NCI-H748 (cell line): ENCODE measurements around the gene CPA4.

Experiments used
- DNase-seq: peaks from one replicate; lab custom pipeline; 2025; ENCODE audit not compliant: unreplicated experiment; lab: John Stamatoyannopoulos, UW

Gene CPA4

DNA sequence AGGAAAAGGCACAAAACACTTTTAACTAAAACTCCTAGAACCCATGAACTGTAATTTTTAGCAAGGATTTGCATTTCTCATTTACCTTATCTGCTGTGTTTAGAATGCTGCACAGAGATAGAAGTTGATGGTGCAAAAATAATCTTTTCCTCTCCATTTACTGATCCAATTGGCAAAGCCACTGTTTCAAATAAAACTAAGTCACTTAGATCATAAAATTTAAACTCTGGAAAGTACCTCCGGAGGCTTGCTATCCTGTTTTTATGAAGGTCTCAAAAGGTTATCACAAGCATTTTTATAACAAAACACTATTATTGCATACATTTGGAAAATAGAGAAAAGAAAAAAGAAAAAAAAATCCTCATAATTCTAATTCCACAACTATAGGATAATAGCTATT, 18.7 kb upstream of the CPA4 start:
- no peak for DNase-seq

GRCh38 chr7:130274983-130275591, 17.9 kb upstream of the CPA4 start:
- peak; percentile 78 for DNase-seq

DNA sequence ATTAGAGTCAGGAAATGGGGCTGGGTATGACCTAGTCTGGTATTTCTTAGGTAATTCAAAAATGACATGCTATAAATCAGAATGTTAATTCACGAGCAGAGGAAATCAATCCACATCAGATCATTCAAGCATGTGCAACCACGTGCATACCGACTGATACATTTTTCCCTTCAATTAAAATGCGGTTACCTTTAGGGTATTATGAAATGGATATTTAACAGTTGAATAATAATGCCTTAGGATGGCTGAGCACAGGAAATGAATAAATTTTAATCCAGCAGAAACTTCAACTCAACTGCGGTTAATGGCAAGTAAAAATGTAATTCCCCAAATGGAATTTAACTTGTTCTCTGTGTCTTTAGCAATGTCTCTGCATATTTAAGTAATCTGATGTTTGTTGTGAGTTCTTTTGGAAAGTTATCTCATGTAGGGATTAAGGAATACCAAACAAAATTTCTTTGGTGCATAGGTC, 17.1 kb upstream of the CPA4 start:
- DNase-seq = peak; percentile 30

GRCh38 chr7:130276796-130277762, 15.9 kb upstream of the CPA4 start:
- DNase-seq = peak; percentile 32

DNA sequence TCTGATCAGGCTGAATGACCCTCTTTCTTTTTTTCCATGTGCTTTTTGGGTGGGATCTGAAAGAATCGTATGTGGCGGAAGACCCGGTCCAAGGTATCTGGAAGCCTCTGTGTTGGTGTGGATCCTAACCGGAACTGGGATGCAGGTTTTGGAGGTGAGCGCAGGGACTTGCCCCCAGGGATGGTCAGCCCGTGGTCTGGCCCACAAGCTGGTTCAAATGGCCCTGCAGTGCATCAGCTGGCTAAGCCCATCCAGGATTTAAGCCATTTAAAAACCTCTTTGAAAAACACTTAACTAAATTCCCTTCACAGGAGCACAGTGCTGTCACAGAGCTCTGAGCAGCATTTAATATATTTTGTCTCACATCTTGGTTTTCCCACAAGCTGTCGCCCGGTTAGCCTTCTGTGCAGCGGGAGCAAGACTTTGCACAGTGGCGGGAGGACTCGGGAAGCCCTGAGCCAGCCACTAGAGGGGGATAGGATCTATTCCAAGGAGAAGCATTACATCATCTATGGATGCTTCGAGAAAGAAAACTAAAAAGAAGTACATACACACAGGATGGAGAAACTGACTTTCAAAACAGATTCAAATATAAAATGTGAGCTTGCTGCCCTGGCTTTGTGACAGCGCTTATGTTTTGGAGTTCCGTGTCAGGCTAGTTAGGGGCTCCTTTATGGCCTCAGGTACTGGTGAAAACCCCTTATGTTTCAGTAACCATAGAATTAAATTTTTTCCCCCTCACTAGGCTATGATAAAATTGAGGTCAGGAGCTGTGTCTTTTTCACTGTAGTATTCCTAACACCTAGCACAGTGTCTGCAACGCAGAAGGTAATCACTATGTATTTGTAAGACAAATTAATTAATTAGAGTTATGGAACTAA, 15.0 kb upstream of the CPA4 start:
- DNase-seq = peak; percentile 77

- no peak for DNase-seq
These were observed 14.1 kb upstream of the CPA4 start for GRCh38 chr7:130278860-130279259.

DNA sequence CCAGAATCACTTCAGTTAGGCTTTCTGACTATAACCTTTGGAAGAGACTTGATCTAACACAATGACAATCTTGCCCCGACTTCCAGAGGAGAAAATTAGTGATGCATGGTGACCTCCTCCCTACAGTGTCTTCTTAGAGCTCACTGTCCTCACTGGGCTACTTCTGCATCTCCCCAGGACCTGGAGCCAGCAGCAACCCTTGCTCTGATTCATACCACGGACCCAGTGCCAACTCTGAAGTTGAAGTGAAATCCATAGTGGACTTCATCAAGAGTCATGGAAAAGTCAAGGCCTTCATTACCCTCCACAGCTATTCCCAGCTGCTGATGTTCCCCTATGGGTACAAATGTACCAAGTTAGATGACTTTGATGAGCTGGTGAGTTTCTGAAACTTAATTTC, 13.7 kb upstream of the CPA4 start:
- DNase-seq = no peak

GRCh38 chr7:130279906-130280305, 13.1 kb upstream of the CPA4 start:
- DNase-seq = no peak

DNA sequence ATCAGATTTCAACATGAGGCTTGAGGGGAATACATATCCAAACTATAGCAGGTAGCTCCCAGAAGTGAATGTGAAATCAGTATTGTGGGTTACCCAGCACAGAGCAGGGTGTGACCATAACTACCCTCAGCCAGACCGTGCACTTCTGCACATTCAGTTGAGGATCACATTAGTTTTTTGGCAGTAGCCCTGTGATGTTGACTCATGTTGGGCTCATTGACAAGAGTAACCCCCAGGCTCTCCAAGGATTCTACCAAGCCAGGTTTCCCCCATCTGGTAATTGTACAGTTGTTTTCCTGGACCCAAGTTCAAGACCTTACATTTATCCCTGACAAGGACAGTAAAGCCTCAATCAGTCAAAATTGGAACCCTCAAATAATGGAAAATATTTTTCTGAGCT, 11.7 kb upstream of the CPA4 start:
- no peak for DNase-seq

DNA sequence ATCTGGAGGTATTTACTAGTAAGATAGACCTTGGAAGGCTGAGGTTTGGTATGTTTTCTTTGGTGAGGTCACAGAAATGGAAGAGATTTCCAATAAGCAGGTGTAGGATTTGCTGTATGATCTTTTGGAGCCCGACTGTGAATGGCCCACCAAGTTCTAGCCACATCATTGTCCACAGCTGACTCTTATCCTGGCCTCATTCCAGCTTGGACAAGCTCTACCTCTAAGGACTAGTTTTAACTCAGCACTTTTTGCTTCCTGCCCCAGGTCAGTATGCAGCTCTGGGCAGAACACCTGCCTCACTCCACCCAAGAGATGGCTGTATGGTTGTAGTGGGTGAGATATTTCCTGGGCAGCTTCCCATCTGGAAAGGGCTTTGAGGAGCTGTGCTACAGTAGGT, 6.1 kb upstream of the CPA4 start:
- DNase-seq = no peak

DNA sequence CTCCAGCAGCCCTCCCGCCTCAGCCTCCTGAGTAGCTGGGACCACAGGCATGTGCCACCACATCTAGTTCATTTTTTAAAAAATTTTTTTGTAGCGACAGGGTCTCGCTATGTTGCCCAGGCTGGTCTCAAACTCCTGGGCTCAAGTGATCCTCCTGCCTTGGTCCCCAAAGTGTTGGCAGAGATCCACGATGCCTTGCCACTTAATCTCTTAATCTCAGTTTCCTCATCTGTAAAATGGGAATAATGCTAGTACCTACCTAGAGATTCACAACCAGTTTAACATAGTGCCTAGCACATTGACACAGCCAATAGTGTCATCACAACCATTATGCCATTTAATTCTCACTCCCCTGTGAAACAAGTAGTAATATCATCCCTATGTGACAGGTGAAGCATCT, 4.8 kb upstream of the CPA4 start:
- DNase-seq = no peak

GRCh38 chr7:130288829-130289228, 4.1 kb upstream of the CPA4 start:
- DNase-seq = peak; percentile 38

GRCh38 chr7:130289478-130289877, 3.5 kb upstream of the CPA4 start:
- no peak for DNase-seq

DNA sequence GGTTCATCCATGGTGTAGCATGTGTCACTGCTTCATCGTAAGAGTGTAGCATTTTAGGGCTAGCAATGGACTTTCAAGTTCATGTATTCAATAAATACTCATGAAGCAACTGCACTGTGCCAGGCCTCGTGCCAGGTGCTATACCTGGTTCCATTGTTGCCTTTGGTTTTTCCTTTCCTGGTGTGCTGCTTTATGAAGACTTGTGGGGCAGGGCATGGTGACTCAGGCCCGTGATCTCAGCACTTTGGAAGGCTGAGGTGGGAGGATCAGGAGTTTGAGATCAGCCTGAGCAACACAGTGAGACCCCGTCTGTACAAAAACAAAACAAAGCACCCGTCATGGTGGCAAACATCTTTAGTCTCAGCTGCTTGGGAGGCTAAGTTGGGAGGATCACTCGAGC, 2.2 kb upstream of the CPA4 start:
- no peak for DNase-seq

- no peak for DNase-seq
These were observed 560 bp downstream of the CPA4 start for GRCh38 chr7:130293521-130293920.

DNA sequence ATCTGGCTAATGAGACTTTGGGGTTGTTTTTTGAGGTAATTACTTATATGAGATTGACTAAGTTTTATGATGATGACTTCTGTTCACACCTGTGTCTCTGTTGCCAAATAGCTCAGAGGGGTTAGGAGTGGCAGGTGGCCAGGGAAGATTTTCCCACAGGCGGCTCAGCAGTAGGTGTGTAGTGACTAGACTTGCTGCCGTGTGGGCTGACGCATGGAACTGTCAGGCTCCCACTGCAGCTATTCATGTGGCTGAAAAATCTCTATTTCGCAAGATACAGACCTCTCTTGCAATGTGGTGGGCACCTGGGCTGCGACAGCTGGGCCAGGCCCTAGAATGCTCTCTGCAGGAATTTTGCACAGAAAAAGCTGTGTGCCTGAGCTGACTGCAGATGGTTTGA, 1.4 kb downstream of the CPA4 start:
- no peak for DNase-seq

DNA sequence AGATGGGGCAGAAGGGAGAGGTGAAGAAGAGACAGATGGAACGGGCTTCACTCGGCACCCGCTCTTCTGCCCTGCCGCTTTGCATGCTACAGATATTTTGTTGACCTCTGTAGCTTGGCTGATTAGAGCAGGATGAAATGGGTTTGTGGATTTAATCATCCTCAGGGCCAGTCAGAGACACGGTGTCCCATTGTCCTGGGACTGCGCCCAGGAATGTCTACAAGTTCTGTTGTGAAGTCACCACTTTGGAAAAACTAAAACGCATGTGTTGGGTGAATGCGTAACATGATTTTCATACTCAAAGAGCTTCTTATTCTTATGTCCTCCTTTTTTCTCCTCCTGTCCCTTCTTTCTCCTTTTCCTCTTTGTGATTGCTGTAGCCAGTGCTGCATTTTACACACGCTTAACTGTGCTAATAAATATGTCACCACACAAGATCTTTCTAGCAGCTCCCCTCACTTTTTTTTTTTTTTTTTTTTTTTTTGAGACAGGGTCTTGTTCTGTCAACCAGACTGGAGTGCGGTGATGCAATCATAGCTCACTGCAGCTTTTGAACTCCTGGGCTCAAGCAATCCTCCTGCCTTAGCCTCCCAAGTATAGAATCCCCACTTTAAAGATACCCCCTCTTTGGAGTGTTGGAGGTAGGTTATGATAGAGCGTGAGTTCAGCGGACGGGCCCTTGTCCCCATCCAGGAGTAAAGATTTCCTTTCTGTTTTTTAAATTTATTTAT, 3.4 kb downstream of the CPA4 start:
- DNase-seq = no peak

DNA sequence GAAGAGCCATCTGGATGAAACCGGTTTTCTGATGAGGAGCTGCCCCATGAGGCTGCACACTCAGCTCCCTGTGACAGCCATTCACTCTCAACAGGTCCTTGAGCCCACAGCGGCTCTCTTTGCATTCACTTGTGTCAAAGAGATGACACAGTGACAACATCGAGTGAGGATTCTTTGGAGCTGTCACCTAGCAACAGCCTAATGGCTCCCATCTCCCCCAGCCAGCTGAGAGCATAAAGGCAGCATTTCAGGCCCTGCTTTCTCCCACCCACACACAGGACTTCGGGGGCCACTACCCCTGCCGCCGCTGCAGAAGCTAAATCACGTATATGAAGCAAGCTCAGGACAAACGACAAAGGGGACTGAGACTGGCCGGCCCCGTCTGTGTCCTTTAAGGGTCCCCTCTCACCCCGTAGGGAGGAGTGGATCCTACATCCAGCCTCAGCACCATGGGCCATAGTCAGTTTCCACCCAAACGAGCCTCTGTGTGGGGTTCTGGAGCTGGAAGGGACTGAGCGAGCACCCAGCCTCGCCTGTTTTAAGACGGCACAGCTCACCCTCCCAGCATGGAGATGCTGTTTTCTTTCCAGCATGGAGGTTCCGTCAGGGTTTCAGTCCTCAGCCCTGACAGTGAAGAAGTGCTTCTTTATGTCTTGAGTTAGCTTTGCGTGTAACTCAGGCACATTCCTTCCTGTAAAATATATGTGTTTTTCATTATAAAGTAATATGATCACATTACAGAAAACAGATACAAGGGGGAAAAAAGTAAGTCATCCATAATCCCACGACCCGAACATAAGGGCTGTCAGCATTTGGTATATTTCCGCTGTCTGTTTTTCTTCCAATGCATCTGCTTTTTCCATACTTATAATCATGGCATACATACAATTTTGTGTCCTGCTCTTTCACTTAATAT, 4.9 kb downstream of the CPA4 start:
- peak; percentile 85 for DNase-seq

GRCh38 chr7:130298544-130299326, 5.8 kb downstream of the CPA4 start:
- DNase-seq = no peak
